ENCODE measurements around the gene ALLC.

Gene ALLC

DNA sequence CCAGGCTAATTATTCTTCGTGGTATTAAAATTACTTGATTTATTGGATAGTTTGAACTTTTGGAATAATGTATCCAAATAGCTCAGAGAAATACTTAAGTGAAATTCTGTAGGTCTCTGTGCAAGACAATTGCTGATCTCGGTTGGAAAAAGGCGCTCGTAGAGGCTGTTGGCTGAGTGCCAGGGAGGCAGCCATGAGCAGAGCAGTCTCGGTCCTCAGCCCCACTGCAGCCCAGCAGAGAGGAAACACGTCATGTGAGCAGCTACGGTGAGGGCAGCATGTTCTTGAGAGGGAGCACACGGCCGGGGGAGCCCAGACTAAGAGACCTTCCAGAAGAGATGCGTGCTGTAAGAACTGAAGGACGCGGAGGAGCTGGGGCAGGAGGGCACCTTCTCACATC is 87.9 kb downstream of the ALLC start:
- DNase-seq (ENCODE audit: low read depth in 4 of 4, low spot score in 1 of 4), result no peak

DNA sequence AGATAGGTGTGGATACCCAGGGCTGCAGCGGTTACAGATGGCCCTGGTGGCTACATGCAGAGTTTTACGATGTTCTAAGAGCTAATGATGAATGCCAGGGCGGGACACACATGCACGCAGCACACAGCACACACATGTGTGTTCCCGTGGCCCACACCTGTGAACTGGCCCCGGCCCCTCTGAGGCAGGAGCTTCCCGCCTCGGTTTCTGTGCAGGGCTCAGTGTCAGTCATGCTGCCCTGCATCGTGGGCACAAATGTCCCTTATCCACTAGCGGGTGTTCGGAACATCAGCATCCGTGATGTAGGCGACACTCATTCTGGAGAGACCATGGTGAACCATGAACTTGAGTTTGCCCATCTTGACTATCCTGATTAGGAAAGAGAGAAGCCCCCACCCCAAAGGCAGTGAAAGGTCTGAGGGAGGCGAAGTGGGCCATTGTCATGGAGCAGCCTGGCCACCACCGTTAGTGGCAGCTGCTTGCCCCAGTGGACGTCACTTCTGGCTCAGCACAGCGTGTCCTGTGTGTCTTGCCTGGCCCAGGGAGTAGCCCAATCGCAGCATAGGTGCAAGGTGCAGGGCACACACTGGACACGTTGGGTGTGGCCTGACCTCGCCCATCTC is 89.1 kb downstream of the ALLC start:
- DNase-seq (ENCODE audit: low read depth in 4 of 4, low spot score in 1 of 4), result no peak

DNA sequence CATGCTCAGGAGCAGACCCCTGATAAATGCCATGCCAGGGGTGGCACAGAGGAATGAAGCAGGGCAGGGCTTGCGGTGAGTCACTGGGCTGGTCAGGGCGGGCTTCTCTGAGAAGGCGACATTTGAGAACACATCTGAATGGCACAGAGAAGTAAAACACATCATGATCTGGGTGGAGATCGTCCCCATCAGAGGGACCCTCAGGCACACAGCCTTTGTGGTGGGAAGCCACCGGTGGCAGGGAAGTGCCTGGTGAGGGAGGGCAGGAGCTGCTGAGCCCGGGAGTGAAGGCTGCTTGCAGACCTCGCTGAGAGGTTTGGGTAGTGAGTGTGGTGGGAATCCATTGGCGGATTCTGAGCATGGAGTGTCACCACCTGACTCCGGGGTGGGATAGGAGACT is 89.8 kb downstream of the ALLC start:
- DNase-seq (ENCODE audit: low read depth in 4 of 4, low spot score in 1 of 4), result no peak

DNA sequence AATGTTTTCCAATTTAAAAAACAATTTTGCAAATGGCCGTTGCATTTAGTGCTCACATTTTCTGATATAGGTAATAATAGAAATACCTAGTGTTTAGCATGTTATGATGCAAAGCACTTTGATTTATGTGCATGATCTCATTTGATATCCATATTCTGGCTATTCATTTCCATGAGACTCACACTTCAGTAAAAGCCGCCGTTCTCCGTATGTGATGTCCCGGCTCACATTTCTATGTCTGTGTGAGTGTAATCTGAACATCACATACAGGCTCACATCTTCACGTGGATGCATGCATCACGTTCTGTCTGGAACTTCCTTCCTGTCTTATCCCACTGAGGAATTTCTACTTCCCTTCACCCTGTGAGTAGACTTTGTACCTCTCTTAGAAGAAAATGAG is 91.2 kb downstream of the ALLC start:
- DNase-seq (ENCODE audit: low read depth in 4 of 4, low spot score in 1 of 4), result no peak

DNA sequence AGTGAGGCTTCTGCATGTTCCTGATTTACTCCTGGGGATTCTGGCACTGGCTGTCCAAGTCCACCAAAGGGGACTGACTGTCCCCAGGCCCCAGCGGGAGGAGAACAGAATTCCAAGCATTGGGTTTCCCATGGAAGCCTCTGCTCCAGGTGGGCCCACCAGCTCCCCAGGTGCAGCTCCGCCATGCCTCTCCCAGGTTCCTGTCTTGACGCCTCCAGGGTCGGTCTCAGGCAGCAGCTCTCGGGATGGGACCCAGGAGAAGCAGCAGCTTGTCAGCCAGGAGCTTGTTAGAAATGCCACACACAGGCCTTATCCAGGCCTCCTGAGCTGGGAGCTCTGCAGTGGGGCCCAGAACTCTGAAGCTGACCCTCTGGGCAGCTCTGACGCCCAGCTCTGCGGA is 93.3 kb downstream of the ALLC start:
- DNase-seq (ENCODE audit: low read depth in 4 of 4, low spot score in 1 of 4), result no peak

DNA sequence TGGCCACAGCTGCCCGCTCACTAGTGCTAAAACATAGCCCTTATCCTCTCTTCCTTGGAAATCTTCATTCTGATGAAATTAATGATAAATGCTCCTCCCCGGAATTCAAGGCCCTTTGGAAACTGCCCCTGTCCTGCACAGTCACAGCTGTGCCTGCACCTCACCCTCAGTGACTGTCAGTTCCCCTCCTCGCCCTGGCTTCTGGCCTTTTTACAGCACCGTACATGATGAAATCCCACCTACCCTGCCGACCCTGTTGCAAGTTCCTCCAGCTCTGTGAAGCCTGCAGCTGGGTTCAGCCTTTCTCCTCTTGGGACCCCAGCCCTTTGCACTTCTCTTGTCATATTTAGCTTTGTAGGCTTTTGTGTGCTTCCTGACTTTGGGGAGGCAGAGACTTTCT is 93.8 kb downstream of the ALLC start:
- DNase-seq (ENCODE audit: low read depth in 4 of 4, low spot score in 1 of 4), result no peak

Data from stimulated activated CD4-positive, alpha-beta T cell treated with anti-CD3 and anti-CD28 coated beads, Interleukin-1b, Interleukin-23, amount 100 ng/mL, for 24 hours (primary cell).